T1000 (cell line): Measurements from ENCODE around the gene RAP1GDS1.
A peak's percentile ranks its signal among the peaks of the same experiment; 100 is the strongest.
"Not testable (repeated sequence)": the region's sequence is repeated elsewhere in the genome, so short reads cannot be mapped to it uniquely, and the experiment has no call there.

Source experiments
- DNase-seq: peaks from one replicate; lab custom pipeline; 2025; ENCODE audit warnings: mixed read lengths; lab: John Stamatoyannopoulos, UW

The RAP1GDS1 gene

DNA sequence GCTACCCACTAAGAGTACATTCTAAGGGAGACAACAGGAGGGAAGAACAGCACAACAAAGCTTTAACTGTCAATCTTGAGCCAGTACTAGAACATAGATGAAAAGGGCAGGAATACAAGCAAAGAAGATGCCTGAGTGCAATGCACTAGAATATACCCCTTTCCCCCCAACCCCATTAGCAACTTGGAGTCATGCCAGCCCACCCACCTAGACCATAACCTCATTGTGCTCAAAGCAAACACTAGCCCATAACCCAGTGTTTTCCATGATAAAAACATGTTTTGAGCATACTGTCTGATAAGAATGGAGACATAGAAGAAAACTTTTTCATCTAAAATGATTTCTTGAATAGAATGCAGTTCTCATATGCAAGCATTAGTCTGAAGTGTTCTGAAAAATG, 183.2 kb downstream of the RAP1GDS1 start:
- no peak for DNase-seq

DNA sequence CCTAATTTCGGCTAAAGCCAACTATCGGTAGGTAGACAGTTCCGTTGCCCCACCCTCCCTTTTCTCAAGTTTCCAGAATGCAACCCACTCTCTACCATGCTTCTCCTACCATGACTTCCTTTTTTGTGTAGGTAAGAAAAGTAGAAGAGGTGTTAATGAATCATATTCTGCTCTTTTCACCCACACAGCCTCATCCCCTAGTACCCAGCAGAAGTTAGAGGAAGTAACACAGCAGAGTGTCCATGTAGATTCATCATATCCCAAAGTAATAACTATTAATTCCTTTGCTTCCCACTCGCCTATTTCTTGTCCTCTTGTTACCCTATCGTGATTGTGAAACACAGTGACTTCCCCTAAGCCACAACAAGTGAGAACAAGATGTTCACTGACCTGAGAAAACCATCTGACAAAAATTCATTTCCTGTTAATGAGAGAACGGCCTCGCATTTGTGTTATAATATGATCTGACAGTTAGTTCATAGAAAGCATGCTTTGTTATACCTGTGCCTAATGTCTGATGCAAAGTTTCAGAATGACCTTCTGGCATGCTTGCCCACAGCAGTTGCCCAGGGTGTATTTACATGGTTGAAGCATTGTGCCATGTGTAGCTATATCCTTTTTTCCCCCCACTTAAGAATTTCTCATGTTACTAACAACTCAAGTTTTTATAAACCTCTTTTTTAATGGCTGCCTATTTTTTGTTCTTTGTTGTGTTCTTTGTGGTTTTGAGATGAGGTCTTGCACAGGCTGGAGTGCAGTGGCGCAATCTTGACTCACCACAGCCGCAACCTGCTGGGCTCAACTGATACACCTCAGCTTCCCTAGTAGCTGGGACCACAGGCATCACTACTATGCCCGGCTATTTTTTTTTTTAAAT, 185.6 kb downstream of the RAP1GDS1 start:
- no peak for DNase-seq

DNA sequence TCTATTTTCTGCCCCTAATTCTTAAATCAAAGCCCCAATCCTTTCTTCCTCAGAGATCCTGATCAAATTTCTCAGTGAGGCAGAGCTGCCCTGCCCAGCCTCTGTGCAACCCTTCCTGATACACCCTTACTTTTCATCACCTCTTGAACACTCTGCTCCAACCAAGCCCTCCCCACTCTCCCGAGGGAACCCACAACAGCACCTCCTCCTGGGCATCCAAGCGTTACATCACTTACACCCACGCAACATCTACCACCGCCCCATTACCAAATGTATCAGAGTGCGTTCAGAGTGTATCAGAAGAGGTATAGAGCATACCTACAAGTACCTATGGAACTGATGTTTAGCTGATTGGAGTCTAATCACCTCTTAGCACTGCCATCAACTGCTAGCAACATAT, 186.5 kb downstream of the RAP1GDS1 start:
- DNase-seq: no peak

DNA sequence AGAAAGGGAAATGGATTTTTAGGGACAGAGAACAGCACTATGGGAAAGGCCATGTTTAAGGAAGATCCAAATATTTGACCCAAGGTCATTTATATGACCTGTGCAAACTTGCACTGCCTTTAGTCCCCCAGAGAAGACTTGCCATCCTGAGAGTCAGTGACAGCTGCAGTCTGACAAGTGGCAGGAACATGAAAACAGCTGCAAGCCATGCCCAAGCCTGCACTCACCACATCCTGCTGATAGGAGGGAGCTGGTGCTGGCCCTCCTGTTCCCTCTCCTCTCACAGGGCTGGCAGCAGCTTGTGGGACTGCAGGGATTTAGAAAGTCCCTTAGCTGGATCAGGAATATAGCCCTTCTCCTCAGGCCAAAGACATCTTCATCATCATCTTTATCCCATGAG, 187.7 kb downstream of the RAP1GDS1 start:
- no peak for DNase-seq

DNA sequence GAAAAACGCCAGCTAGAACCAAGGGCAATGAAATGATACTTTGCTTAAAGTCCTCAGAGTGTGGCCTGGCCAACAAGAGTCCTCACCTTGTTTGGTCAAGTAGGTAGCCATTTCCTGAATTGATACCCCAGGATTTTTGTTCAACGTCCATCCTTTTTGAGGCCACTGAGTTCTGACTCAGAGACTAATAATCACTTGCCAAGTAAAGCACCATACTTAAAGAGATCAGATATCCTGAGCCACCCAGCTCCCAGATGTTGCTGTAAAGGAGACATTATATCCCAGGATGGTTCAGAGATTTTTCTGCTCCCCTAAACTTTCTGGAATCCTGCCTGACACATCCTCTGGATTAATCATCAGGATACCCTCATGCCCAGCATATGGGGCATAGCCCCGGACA, 190.9 kb downstream of the RAP1GDS1 start:
- DNase-seq: no peak

DNA sequence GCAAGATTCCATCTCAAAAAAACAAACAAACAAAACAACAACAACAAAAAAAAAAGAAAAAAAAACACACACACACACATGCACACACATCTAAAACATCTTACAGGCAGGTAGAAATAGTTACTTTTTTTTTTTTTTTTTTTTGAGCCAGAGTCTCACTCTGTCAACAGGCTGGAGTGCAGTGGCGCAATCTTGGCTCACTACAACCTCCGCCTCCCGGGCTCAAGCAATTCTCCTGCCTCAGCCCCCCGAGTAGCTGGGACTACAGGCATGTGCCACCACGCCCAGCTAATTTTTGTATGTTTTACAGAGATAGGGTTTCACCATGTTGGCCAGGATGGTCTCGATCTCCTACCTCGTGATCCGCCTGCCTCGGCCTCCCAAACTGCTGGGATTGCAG, 196.2 kb downstream of the RAP1GDS1 start:
- DNase-seq: not testable (repeated sequence)

DNA sequence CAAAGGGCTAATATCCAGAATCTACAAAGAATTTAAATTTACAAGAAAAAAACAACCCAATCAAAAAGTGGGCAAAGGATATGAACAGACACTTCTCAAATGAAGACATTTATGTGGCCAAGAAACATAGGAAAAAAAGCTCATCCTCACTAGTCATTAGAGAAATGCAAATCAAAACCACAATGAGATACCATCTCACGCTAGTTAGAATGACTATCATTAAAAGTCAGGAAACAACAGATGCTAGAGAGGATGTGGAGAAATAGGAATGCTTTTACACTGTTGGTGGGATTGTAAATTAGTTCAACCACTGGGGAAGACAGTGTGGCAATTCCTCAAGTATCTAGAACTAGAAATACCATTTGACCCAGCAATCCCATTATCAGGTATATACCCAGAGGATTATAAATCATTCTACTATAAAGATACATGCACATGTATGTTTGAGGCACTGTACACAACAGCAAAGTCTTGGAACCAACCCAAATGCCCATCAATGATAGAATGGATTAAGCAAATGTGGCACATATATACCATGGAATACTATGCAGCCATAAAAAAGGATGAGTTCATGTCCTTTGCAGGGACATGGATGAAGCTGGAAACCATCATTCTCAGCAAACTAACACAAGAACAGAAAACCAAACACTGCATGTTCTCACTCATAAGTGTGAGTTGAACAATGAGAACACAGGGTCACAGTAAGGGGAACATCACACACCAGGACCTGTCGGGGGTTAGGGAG, 200.1 kb downstream of the RAP1GDS1 start:
- not testable (repeated sequence) for DNase-seq

DNA sequence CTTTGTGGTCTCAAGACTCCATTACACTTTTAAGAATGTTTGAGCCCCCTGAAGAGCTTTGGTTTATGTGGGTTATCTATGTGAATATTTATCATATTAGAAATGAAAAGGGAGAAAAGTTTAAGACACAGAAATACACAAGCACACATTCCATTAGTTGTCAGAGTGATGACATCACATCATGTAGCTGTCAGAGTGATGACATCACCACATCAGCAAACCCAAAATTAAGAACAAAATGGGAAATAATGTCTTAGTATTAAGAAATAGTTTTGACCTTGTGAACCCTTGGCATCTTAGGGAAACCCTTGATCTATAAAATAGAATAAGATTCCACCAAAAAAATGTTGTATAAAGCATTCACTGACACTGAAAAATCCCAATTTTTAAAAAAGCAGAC, 201.3 kb downstream of the RAP1GDS1 start:
- DNase-seq: no peak

DNA sequence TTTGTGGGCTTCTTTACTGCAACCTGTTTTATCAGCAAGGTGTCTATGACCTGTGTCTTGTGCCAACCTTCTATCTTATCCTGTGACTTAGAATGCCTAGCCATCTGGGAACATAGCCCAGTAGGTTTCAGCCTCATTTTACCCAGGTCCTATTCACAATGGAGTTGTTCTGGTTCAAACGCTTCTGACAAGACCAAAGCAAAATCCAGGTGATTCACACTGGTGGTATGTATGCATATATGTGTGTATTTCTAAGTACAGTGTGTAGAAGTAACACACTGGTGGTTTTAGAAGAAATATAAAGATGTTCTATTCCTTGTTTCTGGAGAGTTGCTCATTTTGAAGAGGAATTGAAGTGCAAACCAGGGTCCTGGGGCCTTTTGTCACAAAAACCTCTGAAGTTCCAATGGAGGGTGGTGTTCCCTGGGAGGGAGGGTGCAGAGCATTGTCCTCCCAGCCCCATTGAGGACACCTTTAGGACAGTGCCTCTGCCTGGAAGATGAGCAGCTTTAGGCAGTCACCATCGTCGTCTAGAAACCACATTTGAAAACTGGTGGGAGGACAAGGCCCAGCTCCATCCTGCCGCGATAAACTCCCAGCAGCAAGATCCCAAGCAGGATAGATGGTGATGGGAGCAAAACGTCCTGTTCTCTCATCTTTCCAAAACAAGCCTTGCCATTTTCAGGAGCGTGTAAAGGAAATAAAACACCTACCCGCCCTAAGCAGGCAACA, 205.8 kb downstream of the RAP1GDS1 start:
- no peak for DNase-seq

DNA sequence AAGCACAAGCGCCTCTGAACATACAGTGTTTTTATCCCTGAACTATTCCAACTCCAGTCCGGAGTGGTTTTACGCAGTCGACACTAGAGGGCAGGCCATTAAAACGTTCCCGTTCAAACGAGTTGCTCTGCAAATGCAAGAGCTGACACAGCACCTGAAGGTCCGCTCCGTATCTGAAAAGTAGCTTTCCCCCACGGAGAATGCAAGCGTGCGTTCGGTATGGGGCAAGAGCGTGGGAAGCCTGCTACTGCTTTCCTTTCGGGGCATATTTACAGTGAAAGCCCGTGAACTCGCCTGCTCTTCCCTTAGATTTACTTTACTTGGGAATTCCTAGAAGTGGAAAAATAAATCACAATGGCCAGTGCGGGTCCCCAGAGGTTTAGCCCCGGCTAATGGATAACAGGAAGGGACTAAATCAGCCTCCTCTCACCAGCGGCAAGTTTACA, 206.5 kb downstream of the RAP1GDS1 start:
- peak; percentile 45 for DNase-seq

DNA sequence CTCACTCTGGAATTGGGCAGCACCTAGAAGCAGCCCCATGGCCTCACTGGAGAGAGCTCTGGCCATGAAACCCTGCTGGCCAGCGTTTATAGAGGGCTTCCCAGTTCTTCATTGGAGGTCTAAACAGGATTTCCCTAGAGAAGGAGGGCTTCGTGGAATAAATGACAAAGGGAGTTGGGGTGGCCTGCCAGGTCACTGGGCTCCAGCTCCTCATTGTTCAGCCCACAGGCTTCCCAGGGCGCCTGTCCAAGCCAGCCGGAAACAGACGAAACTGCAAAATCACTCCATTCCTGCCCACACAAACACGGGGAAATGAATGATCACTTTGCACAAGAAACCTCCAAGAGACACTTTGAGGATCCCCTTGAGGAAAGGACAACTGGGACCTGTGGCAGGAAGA, 207.5 kb downstream of the RAP1GDS1 start:
- DNase-seq: no peak

DNA sequence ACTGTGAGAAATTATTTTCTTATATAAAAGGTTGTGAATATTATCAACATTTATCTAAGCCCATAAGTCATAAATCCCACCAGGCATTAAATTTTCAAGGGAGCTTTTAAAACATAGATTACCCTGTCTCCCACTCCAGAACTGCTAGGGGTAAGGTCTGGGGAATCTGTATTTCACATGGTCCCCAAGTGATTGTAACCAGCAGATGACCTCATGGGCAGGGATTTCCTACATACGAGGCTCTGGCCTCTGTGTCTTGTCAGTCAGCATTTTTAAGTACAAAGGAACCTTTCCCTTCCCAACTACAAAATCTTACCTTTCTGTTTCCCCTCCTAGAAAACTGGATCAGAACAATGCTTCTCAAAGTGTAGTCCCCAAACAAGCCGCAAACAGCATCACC, 208.6 kb downstream of the RAP1GDS1 start:
- no peak for DNase-seq

DNA sequence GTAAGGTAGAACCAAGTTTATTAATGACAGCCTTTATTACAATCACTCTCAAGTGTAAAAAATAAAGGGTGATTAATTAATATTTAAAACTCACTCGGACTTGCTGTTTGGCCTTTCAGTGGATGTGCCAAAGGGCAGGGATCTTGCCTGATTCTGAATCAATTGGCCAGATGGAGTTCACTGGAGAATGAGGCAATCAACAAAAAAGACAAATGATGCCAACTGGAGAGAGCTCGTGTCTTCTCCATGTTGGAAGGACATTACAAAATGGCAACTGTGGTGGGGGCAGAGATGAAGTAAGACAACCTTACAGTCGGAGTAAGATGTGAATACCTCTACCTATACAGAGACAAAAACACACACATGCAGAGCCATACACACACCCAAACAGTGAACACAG, 209.2 kb downstream of the RAP1GDS1 start:
- DNase-seq: no peak

DNA sequence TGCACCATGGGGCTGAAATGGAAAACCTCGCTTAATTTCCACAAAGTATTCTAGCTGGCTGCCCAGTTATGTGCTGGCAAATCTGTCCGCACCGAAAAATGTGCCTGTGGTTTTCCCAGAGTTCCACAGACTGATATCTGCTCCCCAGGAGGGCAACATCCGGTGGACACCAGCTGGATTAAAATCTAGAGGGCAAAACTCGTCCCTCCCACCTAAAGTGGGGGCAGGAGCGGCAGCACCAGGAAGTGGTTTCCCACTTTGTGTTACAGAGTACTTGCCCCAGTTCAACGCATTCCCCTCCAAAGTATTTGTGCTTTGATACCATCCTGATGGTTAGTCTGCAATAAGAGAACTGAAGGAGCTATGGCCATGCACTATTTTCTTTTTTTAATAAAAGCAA, 209.6 kb downstream of the RAP1GDS1 start:
- no peak for DNase-seq

DNA sequence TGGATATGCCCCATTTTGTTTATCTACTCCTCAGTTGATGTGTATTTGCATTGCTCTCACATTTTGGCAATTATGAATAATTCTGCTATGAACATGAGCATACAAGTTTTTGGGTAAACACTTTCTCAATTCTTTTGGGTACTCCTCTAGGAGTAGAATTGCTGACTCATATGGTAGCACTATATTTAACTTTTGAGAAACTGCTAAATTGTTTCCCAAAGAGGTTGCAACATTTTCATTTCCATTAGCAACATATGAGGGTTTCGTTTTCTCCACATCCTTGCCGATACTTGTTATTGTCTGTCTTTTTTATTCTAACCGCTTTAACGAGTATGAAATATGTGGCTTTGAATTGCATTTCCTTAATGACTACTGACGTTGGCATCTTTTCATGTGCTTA, 211.9 kb downstream of the RAP1GDS1 start:
- no peak for DNase-seq

DNA sequence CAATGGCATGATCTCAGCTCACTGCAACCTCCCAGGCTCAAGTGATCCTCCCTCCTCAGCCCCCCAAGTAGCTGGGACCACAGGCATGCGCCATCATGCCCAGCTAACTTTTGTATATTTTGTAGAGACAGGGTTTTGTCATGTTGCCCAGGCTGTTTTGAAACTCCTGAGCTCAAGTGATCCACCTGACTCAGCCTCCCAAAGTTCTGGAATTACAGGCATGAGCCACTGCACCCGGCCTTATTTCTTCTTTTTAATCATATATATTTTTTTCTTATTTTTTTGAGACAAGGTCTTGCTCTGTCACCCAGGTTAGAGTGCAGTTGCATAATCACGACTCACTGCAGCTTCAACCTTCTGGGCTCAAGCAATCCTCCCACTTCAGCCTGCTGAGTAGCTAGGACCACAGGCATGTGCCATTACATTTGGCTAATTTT, 213.2 kb downstream of the RAP1GDS1 start:
- peak; percentile 12 for DNase-seq

DNA sequence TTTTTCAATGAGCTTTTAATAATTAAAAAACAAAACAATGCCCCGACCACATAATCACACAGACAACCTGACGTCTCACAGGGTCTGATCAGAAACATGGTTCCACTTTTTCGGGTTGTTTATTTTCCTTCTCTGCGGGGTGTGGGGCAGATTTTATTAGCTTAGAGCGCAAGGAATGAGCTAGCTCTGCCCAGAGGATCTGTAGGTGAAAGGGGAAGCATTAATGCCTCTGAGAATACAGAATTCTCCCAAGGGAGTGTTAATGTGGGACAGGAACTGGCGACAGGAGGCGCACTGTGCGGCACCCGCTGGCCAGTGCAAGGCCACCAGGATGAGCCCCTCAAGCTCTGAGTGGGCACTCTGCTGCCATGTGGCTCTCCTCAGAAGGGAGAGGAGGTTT, 215.7 kb downstream of the RAP1GDS1 start:
- no peak for DNase-seq

DNA sequence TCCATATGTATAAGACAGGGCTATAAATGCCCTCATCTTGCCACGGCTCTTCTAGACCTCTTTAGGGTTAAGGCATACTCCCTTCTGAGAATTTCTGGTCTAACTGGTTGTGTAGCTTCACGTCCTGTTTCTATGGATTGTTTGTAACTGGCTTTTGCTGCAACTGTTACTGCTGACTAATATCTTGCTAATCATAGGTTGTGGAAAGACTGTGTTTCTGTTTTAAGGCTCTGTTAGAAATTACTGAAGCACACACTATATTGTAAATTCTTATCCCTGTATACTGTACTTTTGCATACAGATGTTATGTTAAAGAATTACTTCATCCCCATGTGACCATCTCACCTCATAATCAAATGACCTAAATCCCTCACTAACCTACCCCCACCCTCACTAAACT, 218.4 kb downstream of the RAP1GDS1 start:
- DNase-seq: not testable (repeated sequence)

DNA sequence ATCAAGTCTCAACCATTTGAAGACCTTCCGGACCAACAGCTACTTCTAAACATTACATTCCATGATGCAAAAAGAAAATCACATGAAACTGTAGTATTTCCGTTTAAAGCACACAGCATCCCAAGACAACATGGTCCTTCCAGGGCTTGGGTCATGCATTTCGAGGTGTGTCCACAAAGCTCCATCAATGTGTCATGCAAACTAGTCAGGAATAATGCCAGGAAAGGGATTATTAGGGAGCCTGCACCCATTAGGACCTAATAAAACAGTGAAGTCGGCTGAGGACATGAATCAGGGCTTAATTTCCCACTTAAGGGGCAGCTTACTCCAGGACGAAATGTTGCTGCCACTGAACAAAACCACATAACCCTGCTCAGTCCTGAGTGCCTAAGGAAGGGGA, 219.4 kb downstream of the RAP1GDS1 start:
- no peak for DNase-seq

DNA sequence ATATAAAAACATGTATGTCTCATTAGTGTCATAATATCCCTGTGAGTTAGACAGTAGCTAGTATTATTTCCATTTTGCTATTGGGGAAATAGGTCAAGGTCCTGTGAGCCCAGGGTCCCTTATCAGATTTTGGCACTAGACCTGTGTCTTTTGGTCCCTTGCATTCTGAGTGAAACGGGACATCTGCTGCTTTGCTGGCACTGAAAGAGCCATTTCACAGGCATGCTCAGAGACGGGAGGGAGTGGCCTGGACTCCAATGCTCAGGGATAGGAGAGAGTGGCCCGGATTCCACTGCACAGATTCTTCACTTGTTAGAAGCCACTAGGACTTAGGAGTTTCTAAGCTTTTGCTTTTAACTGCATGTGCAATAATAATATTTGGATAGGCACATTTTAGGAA, 220.0 kb downstream of the RAP1GDS1 start:
- DNase-seq: no peak

DNA sequence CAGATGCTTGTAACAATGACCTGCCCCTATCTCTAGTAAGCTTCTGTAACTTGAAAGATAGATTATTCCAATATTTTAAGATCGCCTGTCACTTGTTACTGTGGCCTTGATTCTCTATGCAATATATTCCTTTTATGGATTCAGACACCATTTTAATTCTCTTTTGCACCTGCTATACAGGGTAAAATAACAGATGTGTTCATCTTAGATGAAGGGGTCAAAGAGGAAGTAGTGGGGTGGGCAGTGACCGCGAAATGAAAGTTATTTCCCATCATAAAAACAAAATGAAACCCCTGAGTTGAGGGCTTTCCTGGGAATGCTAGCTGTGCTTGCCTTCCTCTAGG, 221.3 kb downstream of the RAP1GDS1 start:
- DNase-seq: no peak
